Activated effector memory CD4-positive, alpha-beta T cell treated with anti-CD3 and anti-CD28 coated beads, Interleukin-2, amount 50 U/mL, for 16 hours (primary cell): ENCODE measurements around the gene TOMM7.

ENCODE experiments used
- DNase-seq: peaks from one replicate; pipeline ENCODE4 v3.0.0-alpha.2; 2020

TOMM7 gene

DNA sequence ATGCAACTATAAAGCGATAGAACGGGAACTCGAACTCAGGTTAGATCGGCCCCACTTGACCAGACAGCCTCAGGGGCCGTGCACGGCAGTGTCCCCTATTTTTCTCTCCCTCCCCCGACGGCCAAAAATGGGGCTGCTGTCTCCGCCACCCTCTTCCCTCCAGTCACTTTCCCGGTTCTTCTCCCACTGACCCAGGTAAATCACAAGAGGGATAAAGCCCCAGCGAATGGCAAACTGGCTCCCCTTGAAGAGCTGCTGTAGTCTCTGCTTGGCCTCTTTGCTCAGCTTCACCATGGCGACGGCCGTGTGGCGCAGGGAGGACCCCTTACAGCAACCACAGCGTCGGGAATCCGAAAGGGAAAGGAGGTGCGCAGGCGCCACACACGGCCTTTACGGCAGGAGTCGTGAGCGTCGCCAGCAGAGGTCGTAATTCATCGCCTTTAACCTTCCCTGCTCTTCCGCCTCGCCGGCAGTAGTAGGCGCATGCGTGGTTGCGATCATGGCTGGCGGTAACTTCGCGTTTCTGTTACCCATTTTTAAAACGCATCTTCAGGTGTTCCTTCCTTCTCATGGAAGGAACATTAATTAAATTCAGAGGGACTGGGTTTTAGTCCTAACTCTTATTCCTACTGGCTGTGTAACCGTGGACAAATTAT lies at the start of gene TOMM7:
TOMM7 (minus strand) TSS at position 364 of the 656 bp plus-strand sequence; CDS start at position 294, 70 bp downstream.
- peak; percentile 95 for DNase-seq

DNA sequence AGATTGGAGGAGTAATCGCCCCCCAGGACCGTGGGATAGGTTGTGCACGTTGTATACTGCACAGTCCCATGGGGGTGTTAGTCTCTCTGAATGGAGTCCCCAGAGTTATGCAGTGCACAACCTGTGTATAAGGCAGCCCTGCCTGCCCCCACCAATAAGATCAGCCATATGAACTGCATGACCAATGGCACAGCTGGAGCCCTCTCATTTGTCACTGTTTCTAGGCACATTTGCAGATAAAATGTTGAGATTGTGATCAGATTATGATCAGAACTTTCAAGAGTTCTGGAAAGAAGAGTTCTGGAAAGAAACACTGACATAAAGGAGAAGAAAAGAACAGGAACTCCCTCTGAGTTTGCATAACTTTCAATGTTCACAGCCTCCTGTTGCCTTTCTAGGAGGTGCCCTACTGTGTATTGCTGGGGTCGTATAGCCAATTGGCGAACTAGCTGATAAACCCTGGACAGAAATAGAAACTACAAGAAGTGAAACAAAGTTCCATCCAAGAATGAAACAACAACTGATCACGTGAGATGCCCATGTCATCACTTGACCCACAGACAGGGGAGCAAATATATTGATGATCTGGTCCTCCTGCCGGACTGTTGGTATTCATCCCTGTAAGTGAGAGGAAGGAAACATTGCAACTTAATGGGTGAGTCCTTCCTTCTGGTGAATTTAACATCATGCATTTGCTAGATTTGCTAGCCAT lies 49.6 kb upstream of the TOMM7 start:
- no peak for DNase-seq

DNA sequence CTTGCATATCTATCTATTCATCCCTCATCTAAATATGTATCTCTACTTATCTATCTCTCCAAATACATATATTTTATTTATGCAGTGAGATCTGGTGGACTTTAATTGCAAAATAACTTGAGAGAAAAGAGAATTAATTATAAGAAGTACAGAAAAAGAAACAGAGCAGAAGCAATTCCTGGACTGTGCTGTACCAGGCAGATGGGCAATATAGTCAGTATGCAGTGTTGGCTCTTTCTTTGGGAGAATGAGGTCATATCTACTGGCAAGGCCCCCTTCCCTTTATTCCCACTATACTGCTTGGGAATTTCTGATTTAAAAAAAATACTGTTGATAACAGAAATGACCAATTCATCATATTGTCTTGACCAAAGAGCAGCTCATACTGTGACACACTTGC lies 49.0 kb upstream of the TOMM7 start:
- DNase-seq: no peak

DNA sequence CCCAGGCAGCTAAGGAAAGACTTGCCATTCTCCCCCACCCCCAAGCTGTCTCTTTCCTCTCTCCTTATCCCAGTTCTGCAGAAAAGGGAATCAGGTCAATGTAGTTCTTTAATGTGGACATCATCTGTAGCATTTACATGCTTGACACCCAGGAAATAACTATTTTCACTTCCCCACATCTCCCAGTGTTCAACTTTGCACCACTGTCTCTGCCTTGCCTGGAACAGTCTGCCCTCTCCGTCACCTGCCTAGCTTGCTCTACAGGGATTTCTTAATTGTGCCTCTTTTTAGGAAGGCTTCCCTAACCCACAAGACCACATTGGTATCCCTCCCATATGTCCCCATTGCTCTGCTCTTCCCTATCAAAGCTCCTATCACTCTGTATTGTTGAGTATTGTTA lies 45.9 kb upstream of the TOMM7 start:
- DNase-seq: no peak

DNA sequence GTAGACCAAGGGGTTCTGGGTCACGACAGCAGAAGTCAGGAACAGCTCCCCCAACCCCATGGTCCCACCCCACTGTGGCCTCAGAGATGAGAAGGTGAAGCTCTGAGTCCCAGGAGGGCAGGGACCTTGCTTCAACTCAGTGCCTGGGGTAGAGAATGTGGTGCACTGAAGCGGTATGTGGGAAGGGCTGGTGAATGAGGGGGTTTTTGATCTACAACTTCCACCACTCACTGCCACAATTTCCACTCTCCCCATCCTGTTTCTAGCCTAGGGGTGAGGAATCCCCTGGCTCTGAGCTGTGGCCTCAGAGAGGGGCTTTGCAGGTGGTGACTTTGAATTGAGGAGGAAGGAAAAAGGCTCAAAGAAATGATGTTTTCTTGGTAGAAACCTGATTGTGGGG lies 44.9 kb upstream of the TOMM7 start:
- DNase-seq: no peak

DNA sequence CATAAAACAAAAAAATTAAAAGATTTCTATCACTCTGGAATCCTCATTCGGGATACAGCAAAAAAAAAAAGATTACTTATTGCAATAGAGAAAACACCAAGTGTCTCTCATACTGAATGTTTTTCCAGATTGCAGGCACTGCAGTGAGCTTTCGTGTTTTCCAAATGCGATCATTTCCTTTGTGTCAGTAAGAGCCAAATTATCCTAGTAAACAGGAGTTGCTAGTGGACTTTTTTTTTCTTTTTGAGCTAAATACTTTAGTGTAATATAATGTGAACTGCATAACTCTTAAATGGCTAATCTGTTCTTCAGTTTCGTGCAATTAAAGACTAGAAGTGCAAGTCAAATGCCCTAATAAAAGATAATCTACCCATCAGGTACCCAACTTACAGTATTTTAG lies 44.4 kb upstream of the TOMM7 start:
- no peak for DNase-seq

DNA sequence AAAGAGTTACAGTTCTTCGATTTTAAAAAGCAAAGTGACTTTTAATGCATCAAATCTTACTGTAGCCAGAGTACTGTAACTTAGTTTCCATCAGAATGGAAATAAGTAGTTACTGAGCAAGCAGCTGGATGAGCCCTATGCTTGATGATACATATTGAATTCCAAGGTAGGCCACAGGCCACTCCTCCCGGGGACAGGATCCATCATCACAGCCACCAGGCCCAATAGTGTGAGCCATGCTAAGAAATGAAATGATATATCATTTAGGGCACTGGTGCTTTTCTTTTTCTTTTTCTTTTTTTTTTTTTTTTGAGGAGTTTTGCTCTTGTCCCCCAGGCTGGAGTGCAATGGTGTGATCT lies 42.9 kb upstream of the TOMM7 start:
- DNase-seq: no peak

DNA sequence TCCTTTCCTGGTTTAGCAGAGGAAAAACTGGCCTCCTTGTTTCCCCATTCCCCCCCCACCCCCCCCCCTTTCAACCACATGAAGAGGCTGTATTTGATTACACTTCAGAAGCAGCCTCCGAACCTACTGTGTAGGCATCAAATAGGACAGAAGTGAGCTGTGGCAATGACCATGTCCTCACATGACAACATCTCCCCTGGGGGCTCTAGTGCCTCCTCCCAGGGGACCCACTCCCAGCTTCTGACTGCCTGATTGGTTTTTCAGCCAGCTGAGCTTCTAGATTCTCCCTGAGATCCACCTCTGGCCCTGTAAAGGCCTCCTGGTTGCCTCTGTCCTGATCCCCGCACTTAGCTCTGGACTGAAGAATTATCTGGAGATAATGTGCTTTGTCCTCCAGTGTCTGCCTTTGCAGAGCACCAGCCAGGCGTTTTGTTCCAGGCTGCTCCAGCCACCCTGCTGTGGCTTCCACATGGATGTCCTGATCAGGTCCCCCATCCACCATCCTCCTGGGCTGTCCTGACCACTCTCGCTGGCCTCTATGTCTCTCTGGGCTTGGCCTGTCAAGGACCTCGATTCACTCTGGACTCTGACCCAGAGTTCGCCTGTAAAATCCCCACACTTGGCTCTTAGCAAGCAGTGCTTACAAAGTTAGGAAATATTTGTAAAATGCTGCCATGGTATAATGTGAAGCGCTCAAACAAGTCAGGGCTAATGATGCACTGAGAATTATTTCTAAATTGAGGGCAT lies 42.4 kb upstream of the TOMM7 start:
- no peak for DNase-seq

DNA sequence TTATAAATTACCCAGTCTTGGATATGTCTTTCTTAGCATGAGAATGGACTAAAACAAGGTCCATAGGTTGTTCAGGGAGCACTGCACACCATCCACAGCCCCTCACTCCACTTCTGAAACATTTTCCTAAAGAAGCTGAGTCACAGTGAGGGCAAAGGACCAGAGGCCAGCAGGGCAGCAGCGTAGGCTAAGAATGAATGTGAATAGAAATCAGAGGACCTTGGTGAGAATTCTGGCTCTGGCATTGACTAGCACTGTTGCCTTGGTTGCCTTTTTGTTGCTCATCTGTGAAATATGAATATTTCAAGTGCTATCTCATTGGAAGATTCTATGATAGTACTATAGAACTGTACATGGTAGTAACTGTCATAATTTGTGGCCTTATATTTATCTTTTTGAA lies 41.7 kb upstream of the TOMM7 start:
- no peak for DNase-seq

DNA sequence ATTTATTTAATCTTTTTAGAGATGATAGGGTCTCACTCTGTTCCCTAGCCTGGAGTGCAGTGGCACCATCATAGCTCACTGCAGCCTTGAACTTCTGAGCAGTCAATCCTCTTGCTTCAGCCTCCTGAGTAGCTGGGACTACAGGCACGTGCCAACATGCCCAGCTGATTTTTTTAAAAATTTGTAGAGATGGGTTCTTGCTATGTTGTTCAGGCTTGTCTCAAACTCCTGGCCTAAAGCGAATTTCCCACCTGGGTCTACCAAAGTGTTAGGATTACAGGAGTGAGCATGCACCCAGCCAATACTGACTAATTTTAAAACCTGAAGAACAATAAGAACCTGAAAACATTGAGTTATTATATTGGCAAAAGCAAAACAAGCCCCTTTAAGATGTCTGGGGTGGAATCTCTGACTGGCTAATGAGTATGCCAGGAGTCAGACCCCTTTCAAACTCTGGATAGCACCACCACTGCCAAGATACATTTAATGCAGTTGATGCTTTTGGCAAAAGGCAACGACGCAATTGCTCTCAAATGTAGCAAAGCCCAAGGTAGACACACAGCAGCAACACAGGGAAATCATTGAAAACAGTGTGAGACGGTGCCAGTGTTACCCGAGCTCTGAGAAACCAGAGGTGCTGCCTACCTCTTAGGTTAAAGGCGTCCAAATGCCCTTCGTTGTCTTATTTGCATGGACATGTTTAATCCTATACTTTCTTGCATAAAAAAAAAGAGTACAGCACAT lies 40.7 kb upstream of the TOMM7 start:
- no peak for DNase-seq

DNA sequence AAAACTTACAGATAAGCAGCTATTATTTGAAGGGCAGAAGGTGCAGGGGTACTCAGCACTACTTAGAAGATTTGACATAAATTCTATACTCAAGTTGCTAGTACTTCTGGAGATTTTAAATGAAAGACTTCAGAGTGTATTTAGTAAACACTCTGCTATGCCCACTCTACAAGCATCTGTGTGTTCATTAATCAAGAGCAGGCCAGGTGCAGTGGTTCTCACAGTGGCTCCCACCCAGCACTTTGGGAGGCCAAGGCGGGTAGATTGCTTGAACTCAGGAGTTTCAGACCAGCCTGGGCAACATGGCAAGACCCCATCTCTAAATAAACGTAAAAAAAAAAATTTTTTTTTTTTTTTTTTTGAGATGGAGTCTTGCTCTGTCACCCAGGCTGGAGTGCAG lies 38.9 kb upstream of the TOMM7 start:
- DNase-seq: no peak

DNA sequence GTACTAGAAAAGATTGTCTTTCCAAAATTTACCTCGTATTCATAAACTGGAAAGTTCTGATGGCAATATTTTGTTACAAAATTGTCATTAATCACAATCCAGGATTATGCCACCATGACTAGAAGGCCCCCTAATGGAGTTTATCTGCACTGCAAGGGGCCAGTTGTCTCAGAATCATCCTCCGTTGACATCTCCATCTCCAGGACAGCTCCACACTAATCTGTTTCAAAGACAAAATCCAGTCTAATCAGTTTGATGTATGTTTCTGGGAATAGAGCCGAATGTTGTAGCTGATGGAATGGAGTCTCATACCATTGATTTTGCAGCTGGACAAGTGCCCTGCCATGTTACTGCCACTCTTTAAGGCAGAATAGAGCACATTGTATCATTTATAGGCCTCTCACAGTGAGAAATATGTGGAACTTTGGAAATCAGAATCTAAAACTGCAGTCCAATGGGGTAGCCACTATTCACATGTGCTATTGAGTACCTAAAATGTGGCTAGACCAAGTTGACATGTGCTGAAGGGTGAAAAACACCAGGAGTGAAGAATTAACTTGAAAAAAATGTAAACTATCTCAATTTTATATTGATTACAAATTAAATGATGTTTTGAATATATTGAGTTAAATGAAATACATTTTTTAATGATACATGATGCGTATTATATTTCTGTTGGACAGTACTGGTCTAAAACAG lies 38.3 kb upstream of the TOMM7 start:
- no peak for DNase-seq

DNA sequence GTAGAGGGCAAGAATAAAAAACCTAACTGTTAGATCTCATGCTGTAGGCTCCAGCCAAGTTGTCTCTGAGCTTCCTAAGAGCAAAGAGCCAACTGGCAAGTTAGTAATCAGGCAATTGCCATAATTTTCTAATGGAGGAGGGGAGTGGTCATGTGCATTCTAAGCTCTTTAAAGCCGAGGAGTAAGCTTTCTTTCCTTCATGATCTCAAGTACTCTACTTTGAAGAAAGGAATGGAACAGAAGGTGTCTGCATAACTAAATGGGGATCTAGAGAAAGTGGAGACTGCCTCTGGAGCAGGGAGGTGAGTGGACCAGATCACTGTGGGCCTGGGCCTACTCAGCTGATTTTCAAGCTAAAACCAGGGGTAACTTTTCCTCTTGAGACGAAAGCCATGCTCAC lies 37.7 kb upstream of the TOMM7 start:
- DNase-seq: no peak

DNA sequence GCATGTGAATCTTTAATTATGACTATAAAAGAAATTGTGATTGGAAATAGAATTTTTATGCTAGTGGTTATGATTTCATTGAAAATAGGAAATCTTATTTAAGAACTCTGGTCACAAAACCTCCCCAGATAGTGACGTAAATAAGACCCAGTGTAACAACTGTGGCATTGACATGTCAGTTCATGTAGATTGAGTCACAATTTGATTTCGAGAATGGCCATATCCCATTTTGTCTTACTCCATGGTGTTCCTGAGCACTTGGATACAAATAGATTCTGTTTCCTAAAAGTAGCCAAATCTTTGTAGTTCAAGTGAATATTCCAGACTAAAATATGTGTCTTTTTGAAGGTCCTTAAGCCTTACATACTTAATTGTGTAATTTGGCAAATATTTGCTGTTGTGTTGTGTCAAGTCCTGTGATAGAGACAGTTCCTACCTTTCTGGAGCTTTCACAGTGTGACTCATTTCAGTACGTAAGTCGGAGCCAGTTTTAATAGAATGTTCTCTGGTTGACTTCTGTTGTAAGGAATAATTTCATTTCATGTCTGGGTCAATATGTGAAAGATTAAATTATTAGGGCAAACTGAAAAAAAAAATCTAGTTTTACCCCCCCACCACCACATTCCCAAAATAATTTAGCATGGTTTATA lies 37.1 kb upstream of the TOMM7 start:
- DNase-seq: no peak

DNA sequence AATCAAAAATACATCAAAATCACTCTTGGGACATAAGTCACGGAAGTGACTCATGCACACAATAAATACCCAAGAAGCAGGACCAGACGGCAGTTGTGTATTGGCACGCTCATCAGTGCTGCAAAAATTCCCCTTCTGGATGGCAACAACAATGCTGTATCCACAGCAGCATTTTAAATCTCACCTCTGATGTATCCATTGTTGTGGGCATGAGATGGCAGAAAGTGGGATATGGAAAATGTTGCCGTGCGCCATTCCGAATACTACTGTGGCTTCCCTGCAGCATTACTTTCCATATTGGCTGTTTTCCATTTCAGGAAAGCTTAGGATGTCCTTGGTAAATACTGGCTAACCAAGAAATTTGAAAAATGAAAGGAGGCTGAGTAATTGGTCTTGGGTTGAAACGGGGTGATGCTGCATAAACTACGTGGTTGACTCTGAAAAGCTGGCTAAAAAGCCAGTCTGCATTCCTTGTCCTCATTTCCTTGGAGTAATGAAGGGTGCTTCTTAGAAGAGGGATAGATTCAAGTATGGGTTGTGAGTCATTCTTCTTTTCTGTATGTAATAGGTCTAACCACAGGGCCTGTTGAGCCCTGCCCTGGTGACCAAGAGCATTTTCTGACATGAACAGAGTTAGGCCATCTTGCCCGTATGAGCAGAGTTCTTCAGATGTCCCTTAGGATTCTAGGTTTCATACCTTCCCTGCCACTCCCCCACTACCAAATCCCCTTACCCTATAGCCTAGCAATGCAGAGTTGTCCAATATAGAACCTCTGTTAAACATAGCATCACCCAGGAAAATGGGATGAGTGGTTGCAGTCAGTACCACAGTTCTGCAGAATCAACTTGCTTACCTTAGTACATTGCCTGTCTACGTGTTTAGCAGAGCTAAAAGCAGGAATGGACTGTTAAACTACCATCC lies 36.3 kb upstream of the TOMM7 start:
- no peak for DNase-seq

DNA sequence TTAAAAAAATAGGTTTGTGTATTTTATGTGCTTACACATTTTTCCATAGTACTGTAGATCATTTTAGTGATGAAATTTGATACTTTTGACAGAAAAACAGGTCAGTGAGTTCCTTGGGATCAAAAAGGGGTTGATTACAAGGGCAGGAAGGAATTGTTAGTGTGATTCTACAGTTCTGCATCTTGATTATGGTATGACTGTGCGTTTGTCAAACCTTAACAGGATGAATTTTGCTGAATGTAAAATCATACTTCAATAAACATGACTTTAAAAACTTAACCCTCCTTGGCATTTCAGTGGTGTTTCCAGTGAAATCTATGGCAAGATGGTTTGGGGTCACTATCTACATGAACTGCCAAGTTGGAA lies 35.6 kb upstream of the TOMM7 start:
- no peak for DNase-seq

DNA sequence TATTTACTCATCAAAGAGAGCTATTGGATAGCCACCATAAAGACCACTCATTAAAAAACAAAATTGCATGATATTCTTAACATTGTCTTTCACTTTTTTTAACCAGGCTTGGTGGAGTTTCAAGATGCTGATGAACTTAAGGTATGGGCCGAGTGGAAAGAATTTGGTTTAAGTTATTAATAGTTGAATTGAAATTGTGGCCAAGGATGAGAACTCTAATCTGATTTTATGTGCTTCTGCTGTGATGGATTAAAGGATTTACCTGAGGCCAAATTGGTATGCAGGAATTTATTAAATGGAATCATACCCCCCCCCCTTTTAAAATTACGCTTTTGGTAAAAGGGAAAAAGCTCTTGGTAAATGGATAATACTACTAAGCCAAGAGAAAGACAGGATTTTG lies 33.8 kb upstream of the TOMM7 start:
- no peak for DNase-seq

DNA sequence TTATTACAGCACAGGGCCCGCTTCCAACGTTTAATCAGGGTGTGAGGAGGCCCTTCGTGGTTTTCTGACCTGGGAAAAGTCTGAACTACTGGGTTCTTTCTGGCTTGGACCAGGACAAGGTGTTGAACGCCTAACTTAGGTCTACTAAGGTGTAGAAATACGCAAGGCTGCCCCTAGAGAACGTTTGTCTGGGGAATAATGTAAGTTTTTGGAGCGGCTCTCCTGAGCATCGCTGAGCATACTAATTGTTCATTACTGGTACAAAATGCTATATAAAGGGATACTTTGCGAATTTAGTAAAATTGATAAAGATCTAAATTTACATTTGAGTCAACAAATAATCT lies 32.4 kb upstream of the TOMM7 start:
- DNase-seq: no peak

DNA sequence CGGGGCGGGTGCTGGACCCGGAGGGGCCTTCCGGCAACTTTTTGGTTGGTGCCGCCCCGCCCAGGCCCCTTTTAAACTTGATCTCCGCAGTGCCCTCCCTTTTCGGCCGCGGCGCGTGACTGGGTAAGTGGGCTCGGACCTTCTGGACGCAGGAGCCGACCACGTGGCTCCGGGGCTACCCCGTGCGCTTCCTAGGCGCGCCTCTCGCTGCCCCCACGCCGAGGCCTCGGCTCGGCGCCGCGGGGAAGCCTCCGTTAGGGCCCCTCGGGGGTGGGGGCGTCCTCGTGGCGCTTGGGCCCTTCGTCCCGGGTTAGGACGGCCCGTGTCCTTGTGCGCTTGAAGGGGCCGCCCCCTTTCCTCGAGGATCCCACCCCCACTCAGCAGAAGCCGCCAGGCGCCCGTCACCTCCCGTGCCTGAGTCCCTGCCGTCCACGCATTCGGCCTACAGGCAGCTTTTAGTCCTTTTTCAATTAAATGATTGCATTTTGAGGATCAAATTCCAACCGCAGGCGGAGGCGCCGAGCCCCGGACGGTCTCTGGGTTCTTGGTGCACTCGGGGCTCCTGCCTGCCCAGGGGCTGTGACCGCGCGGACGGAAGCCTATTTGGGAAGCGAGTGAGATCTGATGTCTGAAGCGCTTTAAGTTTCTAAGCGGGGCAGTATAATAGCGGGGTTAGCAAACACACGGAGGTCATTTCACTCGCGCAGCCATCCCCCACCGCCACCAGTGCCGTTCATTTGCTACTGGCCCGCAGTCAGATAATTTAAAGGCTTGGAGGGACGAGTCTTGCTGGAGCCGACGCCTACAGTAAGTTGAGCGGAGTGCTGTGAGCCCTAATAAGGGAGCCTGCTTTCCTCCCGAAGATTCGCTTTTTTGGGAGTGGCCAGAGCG lies 31.8 kb upstream of the TOMM7 start:
- DNase-seq: peak; percentile 93

DNA sequence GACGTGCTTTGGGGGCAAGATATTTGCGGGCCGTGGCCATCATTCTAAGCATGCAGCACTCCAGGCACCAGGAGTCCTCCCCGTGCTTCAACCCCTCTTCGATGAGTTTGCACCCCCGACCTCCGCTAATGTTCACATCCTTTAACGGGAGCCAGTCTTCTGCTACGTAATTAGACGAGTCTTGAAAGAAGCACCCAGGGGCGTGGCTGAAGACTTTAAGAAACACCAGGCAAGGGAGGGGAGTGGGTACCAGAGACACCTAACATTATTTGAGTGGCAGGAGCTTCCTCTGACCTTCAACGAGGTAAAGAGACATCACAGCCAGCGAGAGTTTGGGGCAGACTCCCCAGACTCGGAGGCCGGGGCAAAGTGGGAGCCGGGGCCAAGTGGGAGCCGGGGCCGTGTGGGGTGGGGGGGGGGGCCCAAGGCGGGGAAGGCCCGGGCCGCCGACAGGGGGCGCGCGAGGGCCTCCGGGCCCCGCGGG lies 31.1 kb upstream of the TOMM7 start:
- DNase-seq: no peak
